Left ventricle myocardium inferior (tissue), 1 donor: Measurements from ENCODE around the gene PKDCC. TPM values are rescaled to one million over a fixed set of nuclear protein-coding genes. Genes with fewer than 3 reads are reported as not detected.
A peak's percentile ranks its signal among the peaks of the same experiment; 100 is the strongest.

ENCODE experiments used
- DNase-seq: peaks from one replicate; pipeline ENCODE4 v3.0.0-alpha.2; 2020
- H3K27ac ChIP-seq: fragments of 200-600 bp; replicated peaks from 2 replicates; pipeline ENCODE4 v1.8.0; 2021
- H3K27me3 ChIP-seq: fragments of 200-600 bp; 2 replicates; pipeline ENCODE4 v1.8.0; 2021; ENCODE audit warnings: low read depth
- H3K36me3 ChIP-seq: fragments of 200-600 bp; 2 replicates; pipeline ENCODE4 v1.8.0; 2021
- H3K4me1 ChIP-seq: fragments of 200-600 bp; 2 replicates; pipeline ENCODE4 v1.8.0; 2021
- H3K4me3 ChIP-seq: fragments of 200-600 bp; 2 replicates; pipeline ENCODE4 v1.8.0; 2021; ENCODE audit warnings: mild to moderate bottlenecking, moderate library complexity
- H3K9me3 ChIP-seq: fragments of 200-600 bp; replicated peaks from 2 replicates; pipeline ENCODE4 v1.8.0; 2021
- intact Hi-C: fragments of 100-400 bp; cut with micrococcal nuclease; formaldehyde crosslinking; loops from one replicate; pipeline ENCODE4 v1.11.0; 2022
- total RNA-seq: library from RNA; stranded (reverse); fragmentation: NEBNext Ultra II Directional; extraction: Animal tissue kit (Norgen Biotek cat#: 25700); gene quantifications from one replicate; pipeline ENCODE4 v1.2.1, GENCODE V29; 2021
- TF ChIP-seq, protein P1 (sequence below): fragments of 200-600 bp; IDR thresholded peaks from 2 replicates; pipeline ENCODE4 v1.8.0; 2021; ENCODE audit warnings: antibody characterized with exemption, mild to moderate bottlenecking, borderline replicate concordance
- donor health status: DM: no; HTN: yes; CAD: no; lungs with severe emphysema.

Gene PKDCC
- total RNA-seq, 1 donor from 2014 or later = 88.7 TPM

GRCh38 chr2:42102024-42102590 lies 54.3 kb downstream of the PKDCC start:
- DNase-seq = peak; percentile 64
- Histone ChIP-seq H3K27ac (peak overlapping the region; percentile 88), H3K4me1 (peaks cover 45% of the 10 kb centered on the region), H3K4me3 (peak overlapping the region; percentile 66), H3K36me3 (no peaks in the 10 kb centered on the region), H3K27me3 (no peaks in the 10 kb centered on the region), H3K9me3 (peaks cover 11% of the 10 kb centered on the region)
- TF ChIP-seq, protein P1, sequence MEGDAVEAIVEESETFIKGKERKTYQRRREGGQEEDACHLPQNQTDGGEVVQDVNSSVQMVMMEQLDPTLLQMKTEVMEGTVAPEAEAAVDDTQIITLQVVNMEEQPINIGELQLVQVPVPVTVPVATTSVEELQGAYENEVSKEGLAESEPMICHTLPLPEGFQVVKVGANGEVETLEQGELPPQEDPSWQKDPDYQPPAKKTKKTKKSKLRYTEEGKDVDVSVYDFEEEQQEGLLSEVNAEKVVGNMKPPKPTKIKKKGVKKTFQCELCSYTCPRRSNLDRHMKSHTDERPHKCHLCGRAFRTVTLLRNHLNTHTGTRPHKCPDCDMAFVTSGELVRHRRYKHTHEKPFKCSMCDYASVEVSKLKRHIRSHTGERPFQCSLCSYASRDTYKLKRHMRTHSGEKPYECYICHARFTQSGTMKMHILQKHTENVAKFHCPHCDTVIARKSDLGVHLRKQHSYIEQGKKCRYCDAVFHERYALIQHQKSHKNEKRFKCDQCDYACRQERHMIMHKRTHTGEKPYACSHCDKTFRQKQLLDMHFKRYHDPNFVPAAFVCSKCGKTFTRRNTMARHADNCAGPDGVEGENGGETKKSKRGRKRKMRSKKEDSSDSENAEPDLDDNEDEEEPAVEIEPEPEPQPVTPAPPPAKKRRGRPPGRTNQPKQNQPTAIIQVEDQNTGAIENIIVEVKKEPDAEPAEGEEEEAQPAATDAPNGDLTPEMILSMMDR = no peak
- intact Hi-C loops = no loop called here

- H3K27me3 ChIP-seq = no peaks in the 10 kb centered on the region
Observed at GRCh38 chr2:42102591-42103450, 55.0 kb downstream of the PKDCC start.

DNA sequence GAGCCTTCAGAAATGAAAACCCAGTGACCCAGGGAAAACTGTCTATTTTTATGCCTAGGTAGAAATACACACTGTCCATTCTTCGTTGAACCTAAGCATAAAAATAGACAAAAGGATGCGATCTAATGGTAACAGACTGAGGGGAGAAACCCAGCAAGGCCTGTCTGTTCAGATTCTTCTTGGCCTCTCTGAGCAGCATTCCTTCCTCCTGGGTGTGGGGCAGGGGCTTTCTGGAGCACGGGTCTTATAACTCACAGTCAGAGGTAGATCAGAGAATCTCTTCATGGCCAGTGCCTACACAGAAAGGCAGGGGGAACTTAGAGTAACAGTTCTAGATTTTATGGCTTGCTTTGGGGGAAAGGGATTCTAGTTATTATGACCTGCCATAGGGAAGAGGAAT lies 56.0 kb downstream of the PKDCC start:
- DNase-seq = no peak
- Histone ChIP-seq H3K36me3 (no peaks in the 10 kb centered on the region), H3K4me1 (peaks cover 40% of the 10 kb centered on the region), H3K4me3 (no peak overlapping the region), H3K27me3 (no peaks in the 10 kb centered on the region), H3K9me3 (peaks cover 11% of the 10 kb centered on the region), H3K27ac (no peak overlapping the region)
- TF ChIP-seq, protein P1 = no peak
- intact Hi-C loops = no loop called here

More at GRCh38 chr2:42102591-42103450, 55.0 kb downstream of the PKDCC start:
- intact Hi-C loops = no loop called here
- TF ChIP-seq, protein P1 = no peak
- DNase-seq = peak; percentile 67
- peaks cover 11% of the 10 kb centered on the region for H3K9me3 ChIP-seq
- no peaks in the 10 kb centered on the region for H3K36me3 ChIP-seq
- H3K4me3 ChIP-seq = peak overlapping the region; percentile 66
- peaks cover 45% of the 10 kb centered on the region for H3K4me1 ChIP-seq
- H3K27ac ChIP-seq = peak overlapping the region; percentile 88

- no peaks in the 10 kb centered on the region for H3K36me3 ChIP-seq
- peaks cover 32% of the 10 kb centered on the region for H3K4me1 ChIP-seq
- no peak overlapping the region for H3K27ac ChIP-seq
- no peak overlapping the region for H3K4me3 ChIP-seq
- no peaks in the 10 kb centered on the region for H3K27me3 ChIP-seq
- TF ChIP-seq, protein P1 = no peak
- H3K9me3 ChIP-seq = peaks cover 11% of the 10 kb centered on the region
- intact Hi-C loops = no loop called here
- DNase-seq = no peak
Observed at GRCh38 chr2:42104621-42105020, 56.8 kb downstream of the PKDCC start.

GRCh38 chr2:42105330-42106256 lies 57.8 kb downstream of the PKDCC start:
- TF ChIP-seq, protein P1 = no peak
- Histone ChIP-seq H3K27ac (peak overlapping the region; percentile 56), H3K9me3 (peaks cover 2% of the 10 kb centered on the region), H3K36me3 (no peaks in the 10 kb centered on the region), H3K27me3 (no peaks in the 10 kb centered on the region), H3K4me1 (peaks cover 30% of the 10 kb centered on the region), H3K4me3 (no peak overlapping the region)
- intact Hi-C loops = no loop called here
- peak; percentile 29 for DNase-seq
